Liver (tissue), 9 donors: ENCODE results near the gene AVPR1B. TPM values are rescaled to one million over a fixed set of nuclear protein-coding genes. Genes with fewer than 3 reads are reported as not detected.

Experiments
- DNase-seq: peaks from one replicate; pipeline ENCODE4 v3.0.0-alpha.2; 2017; ENCODE audit warnings: low spot score
- H3K27ac ChIP-seq, 2 donors: one replicate each; pipeline ENCODE4 v1.7.0; 2013; ENCODE audit warnings: inconsistent platforms in 2 of 2, low read length in 2 of 2, control low read depth in 1 of 2, low read depth in 1 of 2, mild to moderate bottlenecking in 1 of 2
- H3K27me3 ChIP-seq, 4 donors: one replicate each; pipeline versions ENCODE4 v1.6.1 to v1.7.0; 2013; ENCODE audit warnings: low read length in 3 of 4, inconsistent platforms in 1 of 4, mild to moderate bottlenecking in 1 of 4, moderate library complexity in 1 of 4; ENCODE audit not compliant: control insufficient read depth in 4 of 4, insufficient read depth in 4 of 4
- H3K36me3 ChIP-seq, 4 donors: one replicate each; pipeline versions ENCODE4 v1.6.1 to v1.7.0; 2013; ENCODE audit warnings: low read length in 3 of 4, mild to moderate bottlenecking in 3 of 4, low read depth in 1 of 4, moderate library complexity in 1 of 4; ENCODE audit not compliant: control insufficient read depth in 4 of 4, insufficient read depth in 3 of 4
- H3K4me1 ChIP-seq, 4 donors: one replicate each; pipeline versions ENCODE4 v1.6.1 to v1.7.0; 2013; ENCODE audit warnings: low read length in 3 of 4, mild to moderate bottlenecking in 3 of 4, moderate library complexity in 1 of 4; ENCODE audit not compliant: control insufficient read depth in 4 of 4, insufficient read depth in 4 of 4
- H3K4me3 ChIP-seq, 3 donors: one replicate each; pipeline versions ENCODE4 v1.6.1 to v1.7.0; 2013; ENCODE audit warnings: low read length in 3 of 3, control low read depth in 1 of 3, low read depth in 1 of 3, mild to moderate bottlenecking in 1 of 3
- H3K9ac ChIP-seq, 2 donors: one replicate each; pipeline ENCODE4 v1.7.0; 2013; ENCODE audit warnings: low read length in 2 of 2, mild to moderate bottlenecking in 2 of 2, moderate library complexity in 2 of 2, control low read depth in 1 of 2, low read depth in 1 of 2
- H3K9me3 ChIP-seq, 4 donors: one replicate each; pipeline versions ENCODE4 v1.6.1 to v1.7.0; 2013; ENCODE audit warnings: low read length in 3 of 4; ENCODE audit not compliant: control insufficient read depth in 4 of 4
- ATF3 ChIP-seq: IDR thresholded peaks from 2 replicates; pipeline ENCODE4 v1.6.1; 2016; ENCODE audit warnings: antibody characterized with exemption
- CTCF ChIP-seq: fragments of 150-350 bp; IDR thresholded peaks from 2 replicates; pipeline ENCODE4 v1.5.1; 2017; ENCODE audit warnings: improper control_type of control experiment, low read depth, low read length; ENCODE audit not compliant: missing input control
- EGR1 ChIP-seq, 2 donors: IDR thresholded peaks; 2 replicates each; pipeline ENCODE4 v1.6.1; 2016 to 2018; ENCODE audit warnings: antibody characterized with exemption in 2 of 2, low read depth in 2 of 2
- FOXA1 ChIP-seq: IDR thresholded peaks from 2 replicates; pipeline ENCODE4 v1.6.1; 2016; ENCODE audit warnings: antibody characterized with exemption
- FOXA2 ChIP-seq: IDR thresholded peaks from 2 replicates; pipeline ENCODE4 v1.6.1; 2016; ENCODE audit warnings: antibody characterized with exemption
- GABPA ChIP-seq, 2 donors: IDR thresholded peaks in 1 of 2; conservative IDR thresholded peaks in 1 of 2; 2 replicates each; pipeline ENCODE4 v1.6.1; 2016; ENCODE audit warnings: antibody characterized with exemption in 2 of 2, mild to moderate bottlenecking in 1 of 2, moderate library complexity in 1 of 2
- HNF4A ChIP-seq, 2 donors: conservative IDR thresholded peaks; 2 replicates each; pipeline ENCODE4 v1.6.1; 2016; ENCODE audit warnings: antibody characterized with exemption in 2 of 2, mild to moderate bottlenecking in 2 of 2
- HNF4G ChIP-seq: IDR thresholded peaks from 2 replicates; pipeline ENCODE4 v1.6.1; 2016; ENCODE audit warnings: antibody characterized with exemption
- JUND ChIP-seq, 2 donors: IDR thresholded peaks; 2 replicates each; pipeline ENCODE4 v1.6.1; 2016; ENCODE audit warnings: antibody characterized with exemption in 2 of 2
- MAX ChIP-seq: IDR thresholded peaks from 2 replicates; pipeline ENCODE4 v1.6.1; 2016; ENCODE audit warnings: antibody characterized with exemption
- NR2F2 ChIP-seq: IDR thresholded peaks from 2 replicates; pipeline ENCODE4 v1.6.1; 2016; ENCODE audit warnings: antibody characterized with exemption
- RAD21 ChIP-seq, 2 donors: IDR thresholded peaks; 2 replicates each; pipeline ENCODE4 v1.6.1; 2016; ENCODE audit warnings: antibody characterized with exemption in 2 of 2, mild to moderate bottlenecking in 2 of 2
- REST ChIP-seq: IDR thresholded peaks from 2 replicates; pipeline ENCODE4 v1.6.1; 2016; ENCODE audit warnings: antibody characterized with exemption, mild to moderate bottlenecking
- RXRA ChIP-seq, 2 donors: IDR thresholded peaks; 2 replicates each; pipeline ENCODE4 v1.6.1; 2017 to 2018; ENCODE audit warnings: antibody characterized with exemption in 2 of 2, mild to moderate bottlenecking in 1 of 2
- SP1 ChIP-seq: IDR thresholded peaks from 2 replicates; pipeline ENCODE4 v1.6.1; 2018; ENCODE audit warnings: antibody characterized with exemption, mild to moderate bottlenecking
- TAF1 ChIP-seq: conservative IDR thresholded peaks from 2 replicates; pipeline ENCODE4 v1.6.1; 2016; ENCODE audit warnings: antibody characterized with exemption, mild to moderate bottlenecking
- YY1 ChIP-seq: IDR thresholded peaks from 2 replicates; pipeline ENCODE4 v1.6.1; 2016; ENCODE audit warnings: antibody characterized with exemption, mild to moderate bottlenecking
- ZBTB33 ChIP-seq: IDR thresholded peaks from 2 replicates; pipeline ENCODE4 v1.6.1; 2016; ENCODE audit warnings: antibody characterized with exemption
- WGBS: extraction: QIAGEN DNeasy Blood & Tissue Kit; methylation state at CpG from one replicate; pipeline ENCODE4 v1.1.7; 2013; 5-methylcytosine and 5-hydroxymethylcytosine counted together
- polyA plus RNA-seq, 2 donors: library from polyadenylated mRNA; stranded (reverse) in 1 of 2; unstranded in 1 of 2; fragments of 200-250 nt in 1 of 2; fragments of >200 nt in 1 of 2; fragmentation: Nextera tagmentation in 1 of 2; extraction: Ambion mirVana in 1 of 2; gene quantifications; one replicate each; pipeline versions ENCODE4 v1.2.1 to v1.2.3, GENCODE V29; 2013 to 2015
- total RNA-seq, 2 donors: library from RNA; depleted of rRNA; stranded (reverse); fragments of >200 nt; gene quantifications; one replicate each; pipeline ENCODE4 v1.2.3, GENCODE V29; 2014
- donor health status: healthy.
- donor health status: healthy.
- donor health status: healthy.
- donor health status: healthy.
- donor health status: healthy.

AVPR1B gene
- total and polyA plus RNA-seq, 4 donors, result not detected

GRCh38 chr1:206143537-206144172 lies 26.5 kb upstream of the AVPR1B start:
- 95% methylated on average over 15 of the region's 15 CpGs for WGBS

More at GRCh38 chr1:206143537-206144172, 26.5 kb upstream of the AVPR1B start:
- Histone ChIP-seq H3K27me3 (no peaks in the 10 kb centered on the region), H3K4me1 (peaks cover 2 to 16% (median 13%) of the 10 kb centered on the region in 4 donors), H3K4me3 (no peak overlapping the region), H3K9ac (no peak overlapping the region), H3K36me3 (no peaks in the 10 kb centered on the region), H3K9me3 (no peaks in the 10 kb centered on the region), H3K27ac (no peak overlapping the region)
- DNase-seq, result no peak
- TF ChIP-seq YY1 (no peak), GABPA (IDR thresholded peaks at IDR 0.05 in 1 of 2, conservative IDR thresholded peaks at IDR 0.05 in 1 of 2) (no peak), FOXA1 (no peak), RXRA (IDR thresholded peaks at IDR 0.05) (no peak), MAX (no peak), SP1 (no peak), HNF4A (conservative IDR thresholded peaks at IDR 0.05) (no peak), NR2F2 (no peak), JUND (IDR thresholded peaks at IDR 0.05) (no peak), CTCF (no peak), TAF1 (no peak), FOXA2 (no peak), ZBTB33 (no peak), REST (no peak), HNF4G (no peak), ATF3 (no peak), RAD21 (IDR thresholded peaks at IDR 0.05) (no peak), EGR1 (IDR thresholded peaks at IDR 0.05; ENCODE audit: low read depth in 2 of 2) (no peak)
